ENCODE results near the gene RHEBL1.

The RHEBL1 gene

DNA sequence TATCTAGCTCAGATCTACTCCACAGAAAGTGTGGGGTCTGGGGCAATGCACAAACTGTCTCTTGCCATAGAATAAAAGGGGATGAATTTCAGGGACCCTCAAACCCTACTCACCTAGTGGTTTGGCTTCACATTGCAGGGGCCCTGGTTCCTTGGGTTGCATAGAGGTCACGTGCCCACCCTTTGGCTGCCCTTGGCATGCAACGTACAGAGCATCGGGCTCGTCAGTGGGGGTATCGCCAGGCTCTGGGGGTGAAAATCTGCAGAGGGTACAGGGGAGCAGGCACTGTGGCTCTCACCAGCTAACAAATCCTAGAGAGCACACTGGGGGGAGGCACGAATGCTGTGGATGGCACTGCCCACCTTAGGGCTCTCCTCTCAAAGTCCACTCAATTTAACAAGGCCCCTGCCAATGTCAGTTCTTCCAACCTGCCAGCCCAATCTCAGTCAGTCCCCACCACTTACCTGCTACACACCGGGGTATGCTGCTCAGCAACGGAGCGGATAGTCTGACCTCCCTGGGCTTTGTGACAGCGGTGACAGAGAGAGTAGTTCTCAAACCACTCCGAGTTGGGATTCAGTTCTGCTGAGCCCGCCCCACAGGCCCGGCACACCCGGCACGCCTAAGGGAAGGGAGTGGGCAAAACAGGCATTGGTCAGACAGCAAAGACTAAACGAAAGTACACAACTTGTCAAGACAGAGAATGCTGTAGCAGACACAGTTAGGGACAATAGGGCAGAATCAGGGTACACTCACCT lies 17.1 kb downstream of the RHEBL1 start:
- DNase-seq = no peak

DNA sequence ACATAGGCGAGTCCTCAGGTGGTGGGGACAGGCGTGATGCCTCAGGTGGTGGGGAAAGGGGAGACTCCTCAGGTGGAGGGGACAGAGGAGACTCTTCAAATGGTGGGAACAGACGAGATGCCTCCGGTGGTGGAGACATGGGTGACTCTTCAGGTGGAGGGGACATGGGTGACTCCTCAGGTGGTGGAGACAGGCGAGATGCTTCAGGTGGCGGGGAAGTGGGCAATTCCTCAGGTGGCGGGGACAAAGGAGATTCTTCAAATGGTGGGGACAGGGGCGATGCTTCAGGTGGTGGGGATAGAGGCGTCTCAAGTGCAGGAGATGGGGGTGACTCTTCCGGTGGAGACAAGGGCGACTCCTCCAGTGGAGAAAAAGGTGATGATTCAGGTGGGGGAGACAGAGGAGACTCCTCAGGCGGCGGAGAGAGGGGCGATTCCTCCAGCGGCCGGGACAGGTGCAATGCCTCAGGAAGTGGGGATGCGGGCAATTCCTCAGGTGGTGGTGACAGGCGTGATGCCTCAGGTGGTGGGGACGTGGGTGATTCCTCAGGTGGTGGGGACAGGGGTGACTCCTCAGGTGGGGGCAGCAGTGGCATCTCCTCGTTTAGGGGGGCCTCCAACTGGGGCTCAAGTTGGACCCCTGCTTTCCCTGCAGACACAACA lies 17.9 kb downstream of the RHEBL1 start:
- DNase-seq = no peak

DNA sequence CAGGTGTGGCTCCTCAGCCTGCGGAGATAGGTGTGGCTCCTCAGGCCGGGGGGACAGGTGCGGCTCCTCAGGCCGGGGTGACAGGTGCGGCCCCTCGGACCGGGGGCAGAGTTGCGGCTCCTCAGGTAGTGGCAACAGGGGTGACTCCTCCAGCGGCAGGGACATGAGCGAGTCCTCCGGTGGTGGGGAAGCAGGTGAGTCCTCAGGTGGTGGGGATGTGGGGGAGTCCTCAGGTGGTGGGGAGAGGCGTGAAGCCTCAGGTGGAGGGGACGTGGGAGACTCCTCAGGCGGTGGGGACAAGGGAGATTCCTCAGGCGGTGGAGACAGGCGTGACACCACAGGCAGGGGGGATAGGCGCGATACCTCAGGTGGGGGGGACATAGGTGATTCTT lies 18.4 kb downstream of the RHEBL1 start:
- no peak for DNase-seq

DNA sequence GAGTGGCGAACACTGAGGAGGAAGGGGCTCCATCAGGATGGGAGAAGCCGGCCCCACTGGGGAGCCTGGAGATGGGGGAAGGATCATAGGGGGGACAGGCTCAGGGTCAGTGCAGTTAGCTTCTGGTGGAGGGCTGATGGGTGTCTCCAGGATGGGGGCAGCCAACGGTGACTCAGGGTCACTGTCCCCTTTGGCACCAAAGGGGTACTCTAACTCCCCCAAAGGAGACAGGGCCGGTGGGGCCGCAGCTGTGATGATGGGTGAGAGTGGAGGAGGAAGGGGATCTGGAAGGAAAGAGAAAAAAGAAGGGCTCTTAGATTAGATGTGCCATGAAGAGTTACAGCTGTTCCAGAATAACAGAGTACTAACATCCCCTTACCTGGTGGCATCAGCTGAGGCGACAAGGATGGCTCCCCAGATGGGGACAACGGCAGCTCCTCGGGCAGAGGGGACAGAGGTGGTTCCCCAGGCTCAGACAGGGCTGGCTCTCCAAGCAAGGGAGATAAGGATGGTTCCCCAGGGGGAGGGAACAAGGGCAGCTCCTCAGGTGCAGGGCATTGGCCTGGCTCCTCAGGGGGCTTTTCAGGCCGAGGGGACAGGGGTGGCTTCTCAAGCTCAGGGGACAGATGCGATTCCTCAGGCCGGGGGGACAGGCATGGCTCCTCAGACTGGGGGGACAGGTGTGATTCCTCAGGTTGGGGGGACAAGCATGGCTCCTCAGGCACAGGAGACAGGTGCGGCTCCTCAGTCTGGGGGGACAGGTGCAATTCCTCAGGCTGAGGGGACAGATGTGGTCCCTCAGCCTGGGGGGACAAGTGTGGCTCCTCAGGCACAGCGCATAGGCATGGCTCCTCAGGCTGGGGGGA lies 19.0 kb downstream of the RHEBL1 start:
- DNase-seq = no peak

DNA sequence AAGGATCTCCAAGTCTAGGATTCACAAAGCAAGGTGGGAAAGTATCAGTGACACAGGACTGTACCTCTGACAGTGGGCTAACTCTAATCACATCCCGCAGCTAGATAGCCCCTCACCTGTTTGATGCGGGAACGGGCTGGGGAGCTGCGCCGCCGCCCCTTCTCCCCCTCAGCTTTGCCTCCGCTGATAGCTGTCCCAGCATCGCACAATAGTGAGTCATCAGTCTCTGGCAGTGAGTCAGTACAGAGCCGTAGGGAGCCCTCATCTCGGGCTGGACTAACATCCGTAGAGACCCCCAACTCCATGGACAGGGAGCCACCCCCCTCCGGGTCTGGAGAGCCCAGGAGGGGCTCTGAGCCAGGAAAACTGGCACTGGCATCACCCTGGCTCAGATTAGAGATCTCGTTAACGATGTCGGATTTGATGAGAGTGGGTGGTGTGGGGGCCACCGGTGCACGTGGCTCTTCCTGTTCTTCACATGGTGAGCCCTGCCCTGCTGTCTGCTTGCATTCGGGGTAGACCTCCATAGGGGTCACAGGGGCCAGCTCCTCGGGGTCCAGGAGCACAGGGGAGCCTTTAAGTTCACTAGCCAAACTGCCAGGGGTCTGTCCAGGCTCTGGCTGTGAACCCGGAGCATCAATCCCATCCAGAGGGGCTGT lies 20.1 kb downstream of the RHEBL1 start:
- DNase-seq = no peak

DNA sequence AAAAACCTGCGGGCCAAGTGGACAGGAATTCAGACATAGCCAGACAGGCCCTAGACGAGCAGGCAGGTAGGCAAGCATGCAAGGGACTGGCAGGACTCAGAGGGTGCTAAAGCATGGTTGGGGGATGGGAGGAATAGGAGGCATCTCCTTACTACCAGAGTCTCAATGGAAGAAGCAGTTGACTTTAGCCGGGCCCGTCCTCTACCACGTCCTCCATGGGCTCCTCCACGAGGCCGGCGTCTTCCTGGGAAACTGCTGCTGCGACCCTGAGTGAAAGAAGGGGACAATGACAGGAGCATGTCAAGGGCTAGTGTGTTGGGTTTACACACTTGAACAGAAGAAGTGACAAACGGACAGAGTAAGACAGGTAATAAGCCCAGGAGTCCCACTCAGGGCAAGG lies 20.8 kb downstream of the RHEBL1 start:
- no peak for DNase-seq

DNA sequence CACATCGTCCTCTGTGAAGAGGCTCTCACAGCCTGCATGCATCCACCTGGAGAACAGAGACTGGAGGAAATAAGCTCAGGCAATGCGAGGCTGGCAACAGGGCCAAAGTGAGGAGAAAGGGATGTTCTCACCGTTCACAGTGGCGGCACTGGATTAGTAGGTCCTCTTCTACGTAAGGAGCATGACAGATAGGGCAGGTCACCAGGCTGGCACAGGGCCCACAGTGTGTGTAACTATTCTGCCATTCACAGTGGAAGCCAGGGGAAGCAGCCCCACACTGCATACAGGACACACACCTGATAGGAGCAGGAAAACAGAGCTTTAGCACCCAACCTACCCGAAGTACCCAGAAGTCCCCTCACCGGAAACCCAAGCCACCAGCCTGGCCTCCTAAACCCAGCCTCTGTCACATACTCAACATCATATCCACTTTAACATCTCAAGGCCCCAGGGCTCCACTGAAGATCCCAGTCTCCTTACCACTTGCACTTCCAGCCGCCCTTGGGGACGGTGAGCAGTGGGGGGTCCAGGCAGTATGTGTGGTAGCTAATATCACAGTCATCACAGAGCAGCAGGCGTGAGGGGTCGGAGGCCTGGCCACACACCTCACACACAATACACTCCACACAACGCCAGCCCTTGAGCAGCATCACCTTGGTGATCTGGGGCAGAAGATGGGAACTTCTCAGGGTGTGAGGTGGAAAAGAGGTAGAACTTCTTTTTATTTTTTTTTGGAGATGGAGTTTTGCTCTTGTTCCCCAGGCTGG lies 23.5 kb downstream of the RHEBL1 start:
- no peak for DNase-seq

DNA sequence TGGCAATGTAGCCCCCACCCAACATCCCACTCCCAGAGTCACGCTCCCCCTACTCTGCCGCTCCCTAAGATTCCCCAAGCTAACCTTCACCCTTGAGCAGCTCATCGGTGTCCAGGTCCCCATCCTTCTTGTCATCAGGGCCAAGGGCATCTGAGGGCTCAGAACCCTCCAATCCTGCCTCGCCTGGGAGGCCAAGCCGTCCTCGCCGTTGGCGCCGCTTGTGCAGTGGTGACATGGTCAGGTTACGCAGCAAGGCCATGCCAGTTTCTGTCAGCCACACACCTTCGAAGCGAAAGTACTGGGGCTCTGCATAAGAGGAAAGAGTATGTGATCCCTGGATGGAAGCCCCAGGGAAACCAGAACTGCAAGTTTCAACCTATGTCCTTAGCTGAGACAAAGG lies 25.1 kb downstream of the RHEBL1 start:
- no peak for DNase-seq

DNA sequence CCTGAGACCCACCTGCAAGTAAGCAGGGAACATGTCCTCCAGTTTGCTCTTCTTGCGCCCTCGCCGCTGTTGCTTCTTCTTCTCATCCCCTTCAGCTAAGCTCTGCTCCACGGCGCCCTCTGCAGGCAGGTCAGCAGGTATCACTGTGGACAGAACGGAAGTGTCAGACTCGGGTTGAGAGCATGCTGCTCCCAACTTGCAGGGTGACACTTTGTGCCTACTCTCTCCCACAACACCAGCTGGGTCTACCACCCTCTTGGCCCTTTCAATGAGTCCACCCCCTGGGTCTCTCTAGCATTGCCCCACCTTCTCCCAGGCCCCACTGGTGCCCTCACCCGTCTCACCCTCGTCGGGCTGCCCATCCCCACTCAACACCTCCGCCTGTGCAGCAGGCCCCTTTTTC lies 25.9 kb downstream of the RHEBL1 start:
- DNase-seq = peak; percentile 2

DNA sequence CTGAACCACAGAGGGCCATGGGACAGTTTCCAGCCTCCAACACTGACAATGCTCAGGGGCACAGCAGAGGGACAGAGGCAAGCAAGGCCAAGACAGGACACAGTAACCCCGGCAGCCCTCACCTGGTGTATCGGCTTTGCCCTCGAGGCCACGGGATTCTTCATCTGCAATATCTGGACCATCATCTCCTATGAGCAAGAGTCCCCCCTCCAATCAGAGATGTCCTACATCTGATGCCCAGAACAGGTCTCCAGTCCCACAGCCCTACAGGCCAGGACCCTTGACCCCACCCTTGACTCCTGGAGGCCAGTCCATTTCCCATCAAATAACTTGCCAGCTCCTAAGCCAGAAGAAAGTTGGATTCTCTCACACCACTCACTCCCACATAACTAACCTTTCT lies 26.5 kb downstream of the RHEBL1 start:
- DNase-seq = no peak

DNA sequence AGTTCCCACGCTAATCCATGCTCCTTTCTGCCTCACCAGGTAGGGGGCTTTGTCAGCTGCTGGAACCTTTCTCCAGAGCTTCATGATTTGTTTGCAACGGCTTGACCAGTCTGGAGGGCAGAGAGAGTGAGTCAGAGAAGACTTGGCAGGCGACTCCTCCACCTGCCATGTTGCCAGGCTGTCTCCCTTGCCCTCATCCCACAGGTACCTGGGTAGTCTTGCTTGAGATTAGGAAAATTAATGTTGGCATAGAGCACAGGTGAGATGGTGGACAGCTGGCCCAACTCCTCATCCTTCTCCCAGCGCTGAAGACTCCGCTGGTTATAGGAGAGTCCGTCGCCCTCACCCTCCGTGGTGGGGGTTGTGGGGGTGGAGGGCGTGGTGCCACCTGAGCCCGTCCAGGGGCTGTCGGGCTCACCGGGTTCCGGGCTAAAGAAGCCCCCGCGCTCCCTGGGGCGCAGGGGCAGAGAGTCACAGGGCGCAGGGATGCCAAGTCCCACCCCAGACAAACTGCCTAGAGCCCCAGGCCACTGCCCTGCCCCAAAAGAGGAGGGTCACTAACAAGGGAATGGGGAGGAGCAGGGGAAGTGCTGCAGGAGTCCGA lies 27.8 kb downstream of the RHEBL1 start:
- no peak for DNase-seq

DNA sequence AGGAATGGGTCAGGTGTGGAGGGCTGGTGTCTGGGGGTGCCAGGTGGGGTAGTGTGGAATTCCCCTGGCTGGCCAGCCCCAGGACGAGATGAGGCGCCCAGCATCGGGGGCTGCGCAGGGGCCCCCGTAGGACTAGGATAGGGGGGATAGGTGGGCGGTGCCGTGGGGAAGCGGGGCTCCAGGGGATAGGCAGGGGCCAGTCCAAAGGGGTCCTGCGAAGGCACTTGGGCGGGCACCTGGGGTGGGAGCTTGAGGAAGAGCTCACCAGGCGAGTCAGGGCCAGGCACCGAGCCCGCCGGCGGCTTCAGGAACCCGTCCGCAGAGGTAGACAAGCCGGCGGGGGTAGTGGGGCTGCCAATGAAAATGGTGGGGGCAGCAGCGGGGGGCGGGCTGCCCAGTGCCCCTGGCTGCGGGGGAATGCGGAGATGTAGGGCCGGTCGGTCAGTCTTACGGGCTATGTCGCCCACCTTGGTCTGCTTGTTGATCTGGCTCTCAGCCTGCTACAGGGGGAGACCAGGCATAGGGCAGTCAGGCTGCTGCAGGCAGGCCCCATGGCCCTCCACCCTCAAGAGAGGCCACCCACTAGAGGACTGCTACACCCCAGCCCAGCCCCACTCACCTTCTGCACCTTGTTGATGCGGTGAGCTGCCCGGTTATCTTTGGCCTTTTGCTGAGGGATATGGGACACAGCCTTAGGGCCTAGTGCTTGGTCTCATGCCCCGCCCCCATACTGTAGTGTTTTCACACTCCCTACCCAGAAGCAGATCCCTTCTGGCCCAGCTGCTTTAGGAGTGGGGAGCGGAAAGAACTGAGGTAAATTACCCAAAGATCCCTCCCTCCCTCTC lies 28.5 kb downstream of the RHEBL1 start:
- no peak for DNase-seq

DNA sequence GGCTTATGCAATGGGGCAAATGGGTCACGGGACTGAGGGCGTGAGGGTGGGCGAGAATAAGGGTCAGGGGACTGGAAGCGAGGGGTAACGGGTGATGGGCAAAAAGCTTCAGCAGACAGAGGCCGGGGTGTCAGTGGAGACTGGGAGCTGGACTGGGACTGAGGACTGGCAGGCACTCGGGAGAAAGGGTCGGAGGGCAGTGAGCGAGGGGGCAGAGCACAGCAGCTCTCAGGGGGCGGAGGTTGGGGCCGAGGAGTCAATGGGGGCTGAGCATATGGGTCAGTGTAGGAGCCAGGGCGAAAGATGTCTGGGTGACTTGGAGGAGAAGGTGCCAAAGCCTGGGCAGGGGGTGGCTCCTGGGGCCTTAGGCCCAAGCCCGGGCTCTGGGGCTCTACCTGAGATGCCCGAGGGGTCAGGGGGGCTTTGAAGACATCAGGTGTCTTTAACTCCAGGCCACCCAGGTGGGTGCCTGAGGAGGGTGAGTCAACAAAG lies 29.4 kb downstream of the RHEBL1 start:
- no peak for DNase-seq

DNA sequence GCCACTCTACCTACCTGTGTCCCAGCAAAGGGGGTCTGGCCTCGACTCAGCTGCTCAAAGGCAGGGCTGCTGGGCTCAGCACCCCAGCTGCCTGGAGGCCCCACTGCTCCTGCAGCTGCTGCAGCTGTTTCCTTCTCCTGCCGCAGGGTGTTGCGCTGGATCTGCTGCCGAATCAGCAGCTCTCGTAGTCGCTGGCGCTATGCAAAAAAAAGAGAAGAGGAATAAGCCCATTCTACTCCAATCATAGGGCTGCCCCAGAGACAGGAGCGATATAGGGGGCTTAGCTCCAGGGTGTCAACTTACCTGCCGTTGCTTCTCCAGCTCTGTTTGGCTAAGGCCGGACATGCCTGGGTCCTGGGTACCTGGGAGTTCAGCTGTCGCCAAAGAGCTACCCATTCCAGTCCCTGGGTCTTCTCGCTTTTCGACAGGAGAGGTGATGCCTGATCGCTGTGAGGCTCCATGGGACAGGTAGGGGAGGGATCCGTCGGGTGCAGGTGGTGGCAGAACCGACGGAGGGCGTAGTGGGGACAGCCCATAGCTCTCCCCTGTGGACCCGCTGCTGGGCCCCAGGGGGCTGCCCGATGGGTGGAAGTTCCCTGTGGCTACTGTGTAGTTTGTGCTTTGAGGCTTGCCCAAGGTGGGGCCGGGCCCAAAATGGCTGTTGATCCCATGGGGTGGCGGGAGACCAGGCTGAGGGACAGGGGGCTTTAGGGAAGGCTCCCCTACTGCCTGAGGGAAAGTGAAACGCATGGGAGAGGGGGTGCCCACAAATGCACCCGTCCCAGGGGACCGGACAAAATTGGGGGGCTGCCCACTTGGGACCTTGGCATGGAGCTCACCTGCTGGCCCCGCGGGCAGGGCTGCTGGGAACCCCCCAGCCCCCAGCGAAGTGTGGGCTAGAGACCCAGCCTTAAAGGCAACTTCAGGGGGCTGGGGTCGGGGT lies 30.1 kb downstream of the RHEBL1 start:
- no peak for DNase-seq

DNA sequence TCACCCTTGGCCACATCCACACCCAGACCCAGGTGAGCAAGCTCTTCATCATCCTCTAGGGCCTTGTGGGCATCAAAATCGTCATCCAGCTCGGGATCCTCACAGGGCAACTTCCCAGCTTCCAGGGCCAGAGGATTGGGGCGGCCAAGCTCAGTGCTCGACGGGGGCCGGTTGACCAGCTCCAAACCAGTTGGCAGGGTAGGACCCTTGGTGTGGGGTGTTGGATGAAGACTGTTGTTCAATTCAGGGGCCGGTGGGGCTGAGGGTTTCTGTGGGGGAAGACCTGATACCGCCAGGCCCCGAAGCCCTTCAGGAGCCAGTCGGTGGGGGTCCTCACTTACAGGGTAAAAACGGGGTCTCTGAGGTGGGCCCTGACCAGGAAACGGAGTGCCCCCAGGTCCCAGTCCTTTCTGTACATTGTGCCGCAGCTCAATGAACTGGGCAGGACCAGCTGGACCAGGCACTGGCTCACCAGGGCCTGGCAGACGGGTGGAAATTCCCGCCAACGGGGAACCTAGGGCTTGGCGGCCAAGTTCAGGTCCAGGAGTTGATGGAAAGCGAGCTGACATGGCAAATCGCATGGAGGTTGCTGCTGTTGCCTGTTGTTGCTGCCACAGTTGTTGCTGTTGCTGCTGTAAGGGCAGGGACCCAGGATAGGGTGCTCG lies 31.4 kb downstream of the RHEBL1 start:
- no peak for DNase-seq

DNA sequence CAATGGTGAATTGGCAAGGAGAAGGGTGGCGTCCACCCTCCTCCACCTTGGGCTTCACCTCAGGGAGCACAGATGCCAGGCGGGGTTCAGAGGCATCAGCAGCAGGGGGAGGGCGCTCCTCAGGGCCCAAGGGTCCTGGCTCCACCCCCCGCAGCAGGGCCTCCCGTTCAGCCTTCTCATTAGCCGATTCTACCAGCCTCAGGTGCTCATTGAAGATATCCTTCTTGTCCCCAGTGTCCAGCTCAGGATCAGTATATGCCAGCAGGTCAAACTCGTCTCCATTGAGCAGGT lies 31.9 kb downstream of the RHEBL1 start:
- no peak for DNase-seq

DNA sequence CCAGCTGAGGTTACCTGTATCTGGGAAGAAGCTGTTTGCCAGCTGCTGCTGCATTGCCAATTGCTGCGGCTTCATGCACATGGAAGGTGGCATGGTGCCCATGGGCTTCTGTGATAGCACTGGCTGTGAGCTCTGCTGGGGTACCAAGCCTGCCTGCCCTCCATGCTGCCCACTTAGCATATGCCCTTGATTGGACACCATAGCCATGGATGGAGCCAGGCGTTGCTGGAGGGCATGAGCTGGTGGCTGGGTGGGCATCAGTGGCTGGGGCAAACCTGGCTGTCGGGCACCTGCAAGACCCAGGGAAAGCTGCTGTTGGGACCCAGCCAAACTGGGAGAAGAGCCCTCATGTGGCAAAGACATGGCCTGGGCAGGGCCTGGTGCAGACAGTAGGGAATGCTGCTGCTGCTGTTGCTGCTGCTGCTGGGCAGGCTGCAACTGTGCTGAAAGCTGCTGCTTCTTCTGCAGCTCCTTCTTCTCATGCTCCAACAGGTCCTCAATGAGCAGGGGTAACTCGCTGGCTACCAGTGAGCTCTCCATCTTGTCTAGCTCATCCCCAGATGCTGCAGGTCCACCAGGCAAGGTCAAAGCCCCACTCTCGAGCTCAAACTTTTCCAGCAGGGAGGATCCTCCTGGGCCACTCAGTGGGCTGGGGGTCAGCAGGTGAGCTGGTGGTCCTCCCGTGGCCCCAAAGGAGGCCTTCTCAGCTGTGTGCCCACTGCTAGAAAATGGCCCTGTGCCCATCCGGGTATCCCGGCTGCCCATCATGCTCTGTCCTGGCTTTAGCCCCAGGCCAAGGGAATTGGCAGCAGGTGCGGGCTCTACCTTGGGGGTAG lies 32.5 kb downstream of the RHEBL1 start:
- no peak for DNase-seq

DNA sequence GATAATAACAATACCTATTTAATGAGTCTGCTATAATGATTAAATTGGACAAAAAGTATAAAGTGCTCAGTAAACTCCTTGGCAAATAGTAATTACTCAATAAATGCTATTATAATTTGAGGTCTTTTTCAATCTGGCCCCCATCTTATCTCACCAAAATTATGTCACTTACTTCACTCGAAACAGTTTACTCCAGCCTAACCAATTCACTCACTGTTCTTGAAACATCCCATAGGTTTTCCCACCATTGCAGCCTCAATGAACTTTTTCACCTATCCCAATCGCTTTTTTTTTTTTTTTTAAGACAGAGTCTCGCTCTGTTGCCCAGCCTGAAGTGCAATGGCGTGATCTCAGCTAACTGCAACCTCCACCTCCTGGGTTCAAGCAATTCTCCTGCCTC lies 33.8 kb downstream of the RHEBL1 start:
- DNase-seq = no peak

DNA sequence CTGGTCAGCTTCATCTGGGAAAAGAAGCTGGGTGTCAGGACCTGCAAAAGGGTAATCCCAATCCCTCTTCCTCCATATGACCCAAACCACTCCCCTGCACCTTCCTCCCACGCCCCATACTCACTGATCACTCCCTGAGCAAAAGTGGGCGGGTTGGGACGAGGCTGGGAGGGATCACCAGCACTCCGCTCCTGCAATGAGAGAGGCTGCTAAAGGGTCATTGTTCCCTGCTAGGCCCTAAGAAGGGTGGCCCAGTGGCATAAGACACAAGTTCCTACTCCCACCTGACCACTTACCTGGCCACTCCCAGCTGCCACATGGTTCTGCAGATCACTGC lies 35.5 kb downstream of the RHEBL1 start:
- DNase-seq = no peak

All from NCI-H1105 treated with DMSO at 0.1 percent for 48 hours (cell line).